ENCODE results near the gene FHL2.

Gene FHL2

DNA sequence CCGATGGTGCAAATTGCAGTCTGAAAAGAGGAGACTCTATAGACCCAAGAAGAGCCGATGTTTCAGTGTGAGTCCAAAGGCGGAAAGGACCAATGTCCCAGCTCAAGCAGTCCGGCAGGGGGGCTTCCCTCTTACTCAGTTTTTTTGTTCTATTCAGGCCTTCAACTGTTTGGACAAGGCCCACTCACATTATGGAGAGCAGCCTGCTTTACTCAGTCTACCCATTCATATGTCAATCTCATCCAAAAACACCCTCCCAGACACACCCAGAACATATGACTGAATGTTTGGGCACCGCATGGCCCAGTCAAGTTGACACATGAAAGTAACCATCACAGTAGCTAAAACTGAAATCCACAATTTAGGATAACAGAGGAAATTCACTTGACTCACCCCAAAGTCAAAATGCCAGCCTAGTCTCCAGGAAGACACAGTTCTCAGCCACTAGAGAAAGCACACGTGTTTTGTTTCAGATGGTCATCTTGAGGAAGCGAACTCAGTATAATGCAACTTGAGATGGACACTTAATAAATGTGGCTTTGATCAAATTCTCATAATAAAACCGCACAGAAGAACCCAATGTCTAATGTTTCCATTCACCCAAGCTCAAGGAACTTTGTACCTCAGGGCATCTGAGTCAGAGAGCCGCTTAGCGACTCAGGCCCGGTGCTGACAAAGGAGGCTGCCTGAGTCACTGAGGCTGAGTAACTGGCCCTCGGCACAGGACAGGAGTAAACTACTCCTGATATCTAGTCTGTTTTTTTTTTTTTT, 2.4 kb downstream of the FHL2 start:
- no peak for DNase-seq

DNA sequence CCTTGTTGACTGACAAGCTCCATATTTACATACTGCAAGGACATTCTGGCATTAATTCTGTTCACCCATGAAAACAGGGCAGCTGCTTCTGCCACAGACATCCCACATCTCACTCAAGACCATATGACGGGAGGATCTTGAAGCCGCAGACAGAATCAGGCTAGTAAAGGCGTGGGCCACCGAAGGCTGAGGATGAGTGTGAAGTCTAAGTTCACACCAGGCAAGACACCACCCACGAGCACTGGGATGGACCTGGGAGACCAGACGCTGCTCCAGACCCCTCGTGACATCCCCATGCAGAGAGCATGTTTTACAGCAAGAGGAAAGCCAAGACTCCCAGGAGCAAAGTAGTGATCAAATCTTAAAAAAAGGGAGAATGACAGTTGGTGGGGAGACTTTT, 3.2 kb downstream of the FHL2 start:
- DNase-seq = no peak

DNA sequence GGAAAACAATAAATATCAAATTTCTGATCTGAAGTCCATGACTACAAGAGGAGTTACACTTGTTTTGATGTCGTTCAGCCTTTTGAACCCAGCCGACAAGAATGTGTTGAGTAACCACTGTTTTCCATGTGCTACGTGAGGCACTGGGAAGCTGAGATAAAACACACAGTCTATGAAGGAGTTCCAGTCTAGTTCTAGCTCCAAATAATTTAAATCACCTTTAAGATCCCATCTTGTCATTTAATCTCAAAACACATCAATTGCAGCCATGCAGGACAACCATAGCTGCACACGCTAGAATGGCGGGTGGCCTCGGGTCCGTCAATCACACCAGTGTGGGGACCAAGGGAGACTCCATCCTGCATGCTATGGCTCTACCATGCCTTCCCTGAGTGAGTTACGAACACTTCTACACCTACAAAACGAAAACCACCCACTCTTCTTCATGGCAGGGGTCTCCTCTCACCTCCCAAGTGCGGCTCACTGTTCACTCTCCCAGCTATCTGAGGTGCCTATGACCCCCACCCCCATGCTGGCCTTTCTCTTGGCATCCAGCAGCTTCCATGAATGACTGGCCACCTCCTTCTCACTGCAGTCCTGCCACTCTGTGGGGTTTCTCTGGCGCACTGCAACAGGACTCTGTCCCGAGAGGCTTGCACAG, 3.8 kb downstream of the FHL2 start:
- DNase-seq = no peak

DNA sequence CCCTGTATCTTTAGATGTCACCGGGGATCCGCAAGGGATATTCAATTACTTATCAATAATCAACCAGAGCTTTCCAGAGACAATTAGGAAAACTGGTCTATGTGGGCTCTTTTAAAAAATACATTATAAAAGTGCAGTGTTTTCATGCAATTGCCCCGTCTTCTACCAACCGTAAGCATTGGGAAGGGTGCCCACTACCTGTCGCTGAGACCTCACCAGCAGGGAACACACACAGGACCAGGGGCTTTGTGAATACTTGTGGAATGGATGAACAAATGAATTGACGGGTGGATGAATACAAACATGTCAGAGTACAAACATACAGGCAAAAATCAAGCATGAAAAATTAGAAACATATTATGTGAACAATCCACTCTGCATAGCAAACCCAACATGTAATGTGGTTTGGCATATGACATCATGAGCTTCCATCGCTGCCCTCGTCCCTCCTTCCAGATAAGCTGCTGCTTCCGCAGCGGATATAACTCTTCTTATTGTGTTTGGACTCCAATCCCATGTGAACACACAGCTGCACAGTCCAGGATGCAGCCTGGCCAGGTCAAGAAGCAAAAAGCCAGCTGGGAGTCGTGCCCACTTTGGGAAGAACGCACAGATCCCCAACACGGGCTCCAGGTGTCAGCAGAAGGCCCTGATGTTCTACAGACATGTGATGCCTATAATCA, 5.3 kb downstream of the FHL2 start:
- DNase-seq = no peak

DNA sequence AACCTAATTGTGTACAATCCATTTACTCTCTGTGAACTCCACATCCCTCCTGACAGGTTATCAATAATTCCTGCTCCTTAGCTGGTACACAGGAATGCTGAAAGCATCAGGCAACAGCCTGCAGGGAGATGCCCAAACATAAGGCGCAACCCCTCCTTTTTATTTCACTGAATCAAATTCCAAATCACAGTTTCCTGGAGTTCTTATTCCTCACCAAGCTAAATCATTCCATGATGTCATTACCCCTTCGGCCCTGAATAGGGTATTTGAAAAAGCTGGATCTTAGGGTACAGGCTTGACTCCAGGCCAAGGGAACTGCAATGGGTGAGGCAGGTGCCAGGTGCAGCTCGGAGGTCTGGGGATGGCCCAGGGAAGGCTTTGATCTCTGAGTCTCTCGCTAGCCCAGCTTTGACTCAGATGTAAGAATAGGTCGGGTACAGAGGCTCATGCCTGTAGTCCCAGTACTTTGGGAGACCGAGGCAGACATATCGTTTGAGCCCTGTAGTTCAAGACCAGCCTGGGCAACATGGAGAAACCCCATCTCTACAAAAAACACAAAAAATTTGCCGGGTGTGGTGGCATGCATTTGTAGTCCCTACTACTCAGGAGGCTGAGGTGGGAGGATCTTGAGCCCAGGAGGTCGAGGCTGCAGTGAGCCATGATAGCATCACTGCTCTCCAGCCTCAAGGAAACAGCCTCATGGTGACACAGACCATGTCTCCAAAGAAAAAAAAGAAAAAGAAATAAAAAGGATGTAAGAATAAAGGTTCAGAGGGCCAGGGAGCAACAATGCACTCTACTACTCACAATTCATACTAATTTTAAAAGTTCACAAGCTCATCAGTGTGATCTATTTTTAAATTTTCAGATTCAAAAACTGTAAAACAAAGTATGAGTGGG, 6.8 kb downstream of the FHL2 start:
- DNase-seq = no peak

DNA sequence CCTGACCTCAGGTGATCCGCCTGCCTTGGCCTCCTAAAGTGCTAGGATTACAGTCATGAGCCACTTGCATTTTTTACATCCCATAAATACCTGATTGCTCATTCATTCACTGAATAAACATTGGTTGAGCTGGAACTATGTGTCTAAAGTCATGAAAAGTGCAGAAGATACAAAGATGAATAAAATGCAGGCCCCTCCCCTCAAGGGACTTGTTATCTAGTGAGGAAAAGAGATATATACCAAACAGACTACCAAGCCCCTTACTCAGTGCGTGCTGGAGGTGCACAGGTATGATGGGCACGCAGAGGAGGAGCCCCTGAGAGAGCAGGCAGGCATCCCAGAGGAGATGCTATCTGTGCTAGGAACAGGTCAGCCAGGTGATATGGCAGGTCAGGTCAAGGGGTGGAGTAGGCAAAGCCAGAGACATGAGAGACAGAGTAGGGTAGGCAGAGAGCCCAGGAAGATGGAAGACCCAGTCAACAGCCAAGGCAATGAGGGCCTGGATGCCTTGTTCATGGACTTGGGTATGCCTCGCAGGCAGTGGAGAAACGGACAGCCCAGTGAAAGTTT, 7.7 kb downstream of the FHL2 start:
- DNase-seq = no peak

DNA sequence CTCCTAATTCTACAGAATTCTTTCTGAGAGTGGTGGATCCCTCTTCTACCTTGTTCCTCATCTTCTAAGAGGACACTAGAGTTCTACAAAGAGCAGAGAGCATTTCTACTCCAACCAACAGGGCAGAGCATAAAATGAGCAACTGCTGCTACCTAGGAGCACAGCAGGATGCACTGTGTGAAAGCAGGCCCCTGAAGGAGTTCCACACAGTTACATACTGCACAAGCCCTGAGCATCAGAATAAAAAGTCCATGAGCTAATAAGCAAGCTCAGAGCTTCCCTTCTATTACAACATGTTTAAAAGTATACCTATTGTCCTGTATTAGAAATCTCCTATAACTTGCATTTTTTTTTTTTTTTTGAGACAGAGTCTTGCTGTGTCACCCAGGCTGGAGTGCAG, 8.4 kb downstream of the FHL2 start:
- no peak for DNase-seq

DNA sequence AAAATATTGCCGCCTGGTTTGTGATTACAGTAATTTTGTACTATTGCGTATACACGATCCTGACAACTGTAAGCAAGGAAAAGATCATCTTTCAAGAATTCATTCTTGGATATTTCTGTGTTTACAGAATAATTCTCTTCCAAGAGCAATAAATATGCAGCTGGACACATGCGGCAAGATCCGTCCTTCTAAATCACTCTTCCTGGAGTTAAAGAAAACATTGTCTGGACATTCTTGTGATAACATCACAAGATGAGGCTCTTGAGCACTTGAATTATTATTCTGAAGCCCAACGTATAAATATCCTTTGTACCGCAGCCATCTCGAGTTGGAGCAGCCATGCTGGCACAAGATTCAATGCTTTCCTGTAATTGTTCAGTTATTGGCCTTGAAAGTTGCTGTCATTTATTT, 9.9 kb downstream of the FHL2 start:
- no peak for DNase-seq

DNA sequence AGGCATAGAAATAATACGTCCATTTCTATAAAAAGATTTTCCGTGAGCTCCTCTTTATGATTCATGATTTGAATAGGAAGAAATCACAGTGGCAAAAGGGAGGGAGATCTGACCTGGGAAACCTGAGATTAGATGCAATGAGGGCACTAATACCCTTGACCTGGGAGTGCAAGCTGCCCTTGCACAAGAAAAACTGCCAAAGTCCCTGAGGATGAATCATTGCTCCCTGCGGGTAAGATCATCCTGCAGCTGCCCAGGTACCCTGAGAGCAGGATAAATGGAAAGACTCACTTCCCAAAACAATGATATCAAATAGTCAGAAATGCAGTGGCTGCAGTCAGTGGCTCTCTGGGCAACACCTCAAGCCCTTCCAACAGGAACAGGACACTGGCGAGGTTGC, 11.6 kb downstream of the FHL2 start:
- DNase-seq = no peak

DNA sequence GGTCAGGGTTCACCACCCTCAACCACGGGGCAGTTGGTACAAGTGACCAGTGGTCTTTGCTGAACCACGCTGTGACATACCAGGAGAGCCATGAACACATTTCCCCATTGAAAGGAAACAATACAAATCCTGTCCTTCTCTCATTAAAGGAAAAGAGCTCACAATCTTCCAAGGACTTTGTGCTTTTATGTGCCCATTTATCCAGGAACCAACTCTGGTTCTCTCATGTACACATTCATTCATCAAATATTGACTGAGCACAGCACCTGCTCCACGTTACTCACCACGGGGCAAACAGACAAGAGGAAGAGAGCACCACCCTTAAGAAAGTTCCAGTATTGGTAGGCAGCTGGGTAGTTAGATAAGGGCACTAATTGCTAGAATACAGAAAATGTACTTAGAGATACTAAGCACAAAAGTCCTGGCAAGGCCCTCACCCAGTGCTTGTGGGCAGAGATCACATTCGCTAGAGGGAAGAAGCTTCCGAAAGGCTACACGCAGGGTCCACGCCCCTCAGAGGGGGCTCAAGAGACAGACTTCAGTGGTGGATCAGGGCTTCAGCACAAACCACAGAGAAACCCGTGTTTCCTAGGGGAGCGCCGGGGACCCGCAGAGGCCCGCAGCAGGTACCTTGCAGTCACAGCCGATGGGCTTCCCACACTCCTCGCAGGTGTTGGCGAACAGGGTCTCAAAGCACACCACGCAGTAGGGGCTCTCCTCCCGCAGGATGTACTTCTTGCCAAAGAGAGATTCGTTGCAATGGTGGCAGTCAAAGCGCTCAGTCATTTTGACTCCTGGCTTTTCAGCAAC, 12.9 kb downstream of the FHL2 start:
- DNase-seq = no peak

DNA sequence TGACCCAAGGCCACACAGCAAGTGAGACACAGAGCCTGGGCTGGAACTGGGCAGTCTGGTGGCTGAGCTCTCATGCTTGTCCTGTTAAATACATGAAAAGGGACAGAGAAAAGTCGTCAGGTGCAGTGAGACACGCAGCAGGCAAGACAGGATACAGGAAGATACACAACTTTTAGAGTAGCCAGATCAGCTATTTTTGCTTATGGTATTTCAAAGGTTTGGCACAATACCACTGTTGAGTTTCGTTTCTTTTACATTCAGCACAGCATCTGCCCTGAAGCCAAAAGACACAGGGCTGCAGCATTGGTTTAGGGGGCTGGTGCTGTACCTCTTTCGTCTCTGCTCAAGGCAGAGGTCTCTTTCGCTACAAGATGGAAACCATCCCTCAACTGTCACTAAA, 14.0 kb downstream of the FHL2 start:
- no peak for DNase-seq

DNA sequence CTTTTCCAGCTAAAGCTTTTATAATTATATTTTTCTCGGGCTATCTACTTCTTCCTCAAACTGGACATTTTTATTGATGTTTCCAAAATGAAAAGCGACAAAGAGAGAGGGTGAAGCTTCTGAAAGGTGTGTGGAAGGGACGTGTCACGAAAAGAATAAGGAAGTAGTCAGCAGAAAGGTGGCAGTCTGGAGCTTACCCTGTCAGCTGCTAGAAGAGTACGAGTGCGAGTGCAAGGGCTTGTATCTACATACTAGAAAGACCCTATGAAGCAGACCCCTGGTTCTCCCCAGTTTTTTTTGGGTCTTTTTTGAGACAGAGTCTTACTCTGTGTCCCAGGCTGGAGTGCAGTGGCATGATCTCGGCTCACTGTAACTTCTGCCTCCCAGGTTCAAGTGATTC, 14.6 kb downstream of the FHL2 start:
- no peak for DNase-seq

DNA sequence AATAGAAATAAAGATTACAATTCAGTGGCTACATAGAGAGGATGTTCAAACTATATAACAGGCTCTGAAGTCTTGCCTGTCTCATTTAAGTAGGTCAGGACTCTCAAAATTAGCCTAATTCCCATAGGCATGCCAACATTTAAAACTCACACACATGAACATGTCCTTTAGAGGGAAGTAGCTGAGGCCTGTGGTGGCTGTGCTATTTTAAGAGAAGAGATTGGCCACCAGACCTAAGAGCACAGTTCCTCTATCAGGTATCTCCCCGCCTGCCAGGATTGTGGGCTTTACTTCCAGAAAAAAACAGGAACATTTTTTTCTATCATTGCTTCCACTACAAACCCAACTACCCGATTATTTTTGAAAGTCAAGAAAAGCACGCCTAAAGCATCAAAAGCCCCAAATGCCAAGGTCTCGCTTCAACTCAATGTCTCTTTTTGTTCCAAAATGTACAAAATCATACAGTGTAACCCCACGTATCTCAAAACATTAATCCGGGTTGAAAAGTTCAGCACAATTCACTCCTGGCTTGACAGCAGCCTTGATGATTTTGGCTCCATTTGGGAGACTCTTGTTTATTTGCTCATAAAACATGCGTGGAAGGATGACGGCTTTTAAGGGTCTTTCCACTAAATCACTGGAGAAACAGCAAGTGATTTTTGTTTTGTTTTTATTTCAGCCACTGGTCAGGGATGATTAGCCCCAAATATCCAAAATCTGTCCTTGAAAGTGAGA, 15.3 kb downstream of the FHL2 start:
- DNase-seq = no peak

DNA sequence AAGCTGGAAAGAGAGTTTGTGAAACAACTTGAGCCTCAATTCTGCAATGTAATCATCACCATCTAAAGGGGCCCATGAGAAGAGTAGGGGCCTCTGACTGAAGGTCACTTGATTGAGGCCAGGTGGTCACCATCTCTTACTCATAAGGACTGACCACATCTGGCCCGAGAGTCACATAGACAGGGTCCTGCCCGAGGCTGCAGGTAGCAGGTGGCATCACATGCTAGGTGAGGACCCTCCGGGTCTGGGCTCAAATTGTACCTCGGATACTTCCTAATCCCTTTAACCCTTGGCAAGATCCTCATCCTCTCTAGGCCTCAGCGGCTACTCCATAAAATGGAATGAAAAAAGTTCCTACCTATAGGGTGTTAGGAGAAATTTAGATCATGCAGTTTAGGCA, 16.7 kb downstream of the FHL2 start:
- no peak for DNase-seq

DNA sequence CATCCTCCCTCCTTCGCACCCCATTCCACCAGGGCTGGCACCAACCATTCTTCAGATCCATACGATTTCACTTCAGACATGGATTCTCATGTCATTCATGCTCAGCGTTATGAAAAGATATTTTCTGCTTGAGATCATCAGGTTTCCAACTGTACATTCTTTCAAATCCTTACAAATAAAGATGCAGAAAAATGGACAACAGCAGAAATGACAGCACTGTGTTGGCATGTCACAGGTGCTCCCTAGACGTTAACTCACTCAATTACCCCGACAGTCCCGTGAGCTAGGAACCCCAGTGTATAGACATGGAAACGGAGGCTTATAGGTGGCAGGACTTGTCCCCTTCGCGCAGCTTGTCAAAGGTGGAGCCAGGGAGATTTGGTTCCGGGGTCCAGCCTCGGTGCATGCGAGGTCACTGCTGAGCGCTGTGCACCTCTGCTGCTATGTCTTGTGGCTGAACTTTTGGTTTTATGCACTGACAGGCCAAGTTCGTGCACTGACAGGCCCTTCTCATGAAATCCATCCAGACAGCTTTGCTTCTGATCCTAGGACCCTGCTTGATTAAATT, 17.7 kb downstream of the FHL2 start:
- DNase-seq = no peak

DNA sequence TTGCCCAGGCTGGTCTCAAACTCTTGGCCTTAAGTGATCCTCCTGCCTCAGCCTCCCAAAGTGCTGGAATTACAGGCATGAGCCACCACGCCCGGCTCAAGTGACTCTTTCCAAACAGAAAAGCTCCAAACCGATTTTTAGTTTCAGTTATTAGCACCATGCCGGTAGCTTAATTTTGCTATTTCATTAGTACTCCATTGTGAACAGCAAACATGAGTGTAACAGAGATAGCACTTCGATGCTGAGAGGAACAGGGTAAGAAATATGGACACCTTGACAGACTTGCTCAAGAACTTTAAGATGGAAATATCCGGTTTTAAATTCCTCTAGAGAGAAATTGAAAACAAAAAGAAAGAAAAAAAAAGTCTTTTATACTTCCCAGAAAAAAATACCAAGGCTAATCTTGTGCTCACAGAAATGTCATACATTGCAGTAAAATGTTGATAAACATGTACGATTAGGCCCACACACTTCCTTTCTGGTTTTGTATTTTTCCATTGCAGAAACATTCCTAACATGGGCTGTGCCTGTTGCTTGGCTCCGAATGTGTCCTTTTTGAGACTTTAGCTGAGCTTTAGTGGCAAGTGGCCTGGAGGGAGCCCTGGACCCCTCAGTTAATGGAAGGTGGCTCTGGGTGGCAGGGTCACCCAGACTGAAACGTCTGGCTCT, 18.3 kb downstream of the FHL2 start:
- no peak for DNase-seq

DNA sequence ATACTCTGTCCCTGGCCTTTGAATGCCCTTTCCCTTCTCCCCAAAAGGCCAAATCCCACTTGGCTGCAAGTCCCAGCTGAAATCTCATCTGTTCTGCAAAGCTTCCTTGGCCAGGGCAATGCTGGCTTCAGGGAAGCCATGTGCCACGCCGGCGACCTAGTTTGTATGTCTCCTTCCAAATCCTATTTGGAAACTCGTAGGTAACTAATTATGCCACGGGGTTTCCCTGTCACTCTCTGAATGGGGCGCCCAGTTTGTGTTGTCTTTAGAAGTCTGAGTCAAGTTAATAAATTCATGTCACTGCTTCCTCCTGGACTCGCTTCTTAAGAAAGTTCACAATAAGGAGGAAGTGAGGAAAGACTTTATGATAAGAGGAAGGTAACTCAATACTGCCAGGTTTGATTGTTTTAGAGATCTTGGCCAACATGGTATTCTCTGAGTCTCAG, 19.1 kb downstream of the FHL2 start:
- DNase-seq = no peak

DNA sequence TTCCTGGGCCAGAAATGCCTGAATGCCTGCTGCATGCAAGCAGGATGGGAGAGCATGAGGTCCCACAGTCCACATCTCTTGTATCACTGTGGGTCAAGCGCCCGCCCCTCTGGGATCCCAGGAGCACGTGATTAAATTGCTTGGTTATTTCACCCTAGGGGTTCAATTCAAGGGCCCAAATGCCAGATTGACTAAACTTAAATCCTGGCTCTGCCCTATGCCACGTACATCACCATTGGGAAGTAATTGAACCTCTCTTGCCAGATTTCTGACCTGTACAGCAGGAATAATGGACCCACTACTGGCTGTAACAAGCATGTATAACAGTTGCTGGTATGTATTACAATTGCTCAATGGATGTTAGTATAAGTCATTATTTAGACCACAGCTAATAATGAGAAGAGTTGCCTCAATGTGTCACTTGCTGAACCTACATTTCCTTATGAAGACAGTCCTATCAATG, 19.9 kb downstream of the FHL2 start:
- DNase-seq = no peak

DNA sequence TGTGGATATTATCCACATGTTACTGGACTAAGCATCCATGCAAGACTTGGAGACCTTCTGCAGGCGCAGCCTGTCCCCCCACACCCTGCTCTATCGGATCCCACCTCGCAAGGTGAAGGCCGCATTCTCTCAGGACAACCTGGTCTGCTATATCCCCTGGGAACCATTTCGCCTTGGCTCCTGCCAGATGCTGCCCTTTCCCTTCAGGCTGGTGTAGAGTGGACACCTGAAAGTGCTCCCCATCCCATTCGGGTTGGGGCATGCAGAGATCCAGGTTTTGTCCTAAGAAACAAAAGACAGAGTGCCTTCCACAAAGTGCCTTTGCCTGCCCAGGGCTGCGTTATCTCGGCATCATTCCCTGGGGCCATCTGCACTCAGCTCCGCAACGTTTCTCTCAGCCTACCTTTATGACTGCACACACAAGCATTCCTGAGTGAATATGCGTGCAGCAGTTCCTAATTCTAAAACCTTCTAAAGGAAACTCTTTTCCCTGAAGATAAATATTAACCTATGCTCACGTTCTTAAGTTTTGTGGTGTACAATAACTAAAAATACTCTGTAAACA, 20.5 kb downstream of the FHL2 start:
- no peak for DNase-seq

DNA sequence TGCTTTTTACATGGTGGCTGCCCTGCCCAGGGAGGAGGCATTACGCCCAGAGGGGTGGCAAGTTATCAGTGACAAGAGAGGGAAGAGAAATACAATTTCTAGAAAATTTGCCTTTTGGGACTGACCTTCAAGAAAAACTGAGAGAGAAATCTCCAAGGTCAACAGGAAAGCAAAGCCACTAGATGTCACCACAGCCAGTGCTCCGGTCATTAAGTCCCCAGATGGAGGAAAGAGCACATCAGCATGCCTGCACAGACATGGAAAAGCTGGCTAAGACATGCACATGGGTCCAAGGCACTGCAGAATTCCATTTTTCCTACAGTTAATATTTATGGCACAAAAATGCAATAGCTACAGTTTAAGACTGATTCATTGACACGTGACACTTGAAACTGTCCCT, 21.0 kb downstream of the FHL2 start:
- DNase-seq = no peak

Measured in activated CD4-positive, alpha-beta T cell treated with anti-CD3 and anti-CD28 coated beads for 1 hour (primary cell).